Fibroblast of lung (primary cell): ENCODE measurements around the gene TP53I11.

Experiments
- CTCF ChIP-seq, 2 donors: IDR thresholded peaks in 1 of 2; conservative IDR thresholded peaks in 1 of 2; 1 replicate in 1 of 2; 2 replicates in 1 of 2; pipeline ENCODE4 v1.5.1; 2011 to 2012; ENCODE audit warnings: low read length in 2 of 2, control low read depth in 1 of 2, inconsistent platforms in 1 of 2, low read depth in 1 of 2, mild to moderate bottlenecking in 1 of 2
- EZH2 ChIP-seq: IDR thresholded peaks from 2 replicates; pipeline ENCODE4 v1.5.1; 2012; ENCODE audit warnings: low read length, control low read depth, mild to moderate bottlenecking; ENCODE audit errors: missing control alignments

GRCh38 chr11:44960200-44960845 lies 9.6 kb upstream of the TP53I11 start:
- TF ChIP-seq EZH2 (no peak), CTCF (conservative IDR thresholded peaks at IDR 0.05 in 1 of 2, IDR thresholded peaks at IDR 0.05 in 1 of 2; ENCODE audit: low read depth in 1 of 2, low read length in 2 of 2) (no peak)
